IgD-negative memory B cell (primary cell): ENCODE results near the gene CASZ1. TPM values are rescaled to one million over a fixed set of nuclear protein-coding genes. Genes with fewer than 3 reads are reported as not detected.

ENCODE experiments used
- H3K27ac Mint-ChIP-seq, 3 donors: one replicate each; pipeline ENCODE4 v1.8.0; 2020 to 2022; ENCODE audit warnings: mild to moderate bottlenecking in 3 of 3, mixed read lengths in 3 of 3, moderate library complexity in 1 of 3
- H3K27me3 Mint-ChIP-seq: one replicate; pipeline ENCODE4 v1.8.0; 2021; ENCODE audit warnings: mixed read lengths
- H3K36me3 Mint-ChIP-seq: one replicate; pipeline ENCODE4 v1.8.0; 2020; ENCODE audit warnings: mild to moderate bottlenecking, mixed read lengths
- H3K4me1 Mint-ChIP-seq, 3 donors: one replicate each; pipeline ENCODE4 v1.8.0; 2020 to 2022; ENCODE audit warnings: mixed read lengths in 3 of 3, mild to moderate bottlenecking in 1 of 3
- H3K4me3 Mint-ChIP-seq, 4 donors: one replicate each; pipeline ENCODE4 v1.8.0; 2020 to 2022; ENCODE audit warnings: mild to moderate bottlenecking in 4 of 4, mixed read lengths in 4 of 4, moderate library complexity in 3 of 4
- H3K9me3 Mint-ChIP-seq, 3 donors: one replicate each; pipeline ENCODE4 v1.8.0; 2020 to 2021; ENCODE audit warnings: mixed read lengths in 3 of 3, mild to moderate bottlenecking in 1 of 3
- polyA plus RNA-seq: library from polyadenylated mRNA; unstranded; fragments of 300-500 nt; fragmentation: Illumina TruSeq; gene quantifications from one replicate; pipeline ENCODE4 v1.2.3, GENCODE V29; 2021

The CASZ1 gene
- polyA plus RNA-seq, 1 donor from 2014 or later = 5.6 TPM

- H3K4me3 Mint-ChIP-seq = no peak overlapping the region
- peak overlapping the region in 1 of 3 donors; percentile 32 for H3K27ac Mint-ChIP-seq
- no peaks in the 10 kb centered on the region for H3K27me3 Mint-ChIP-seq
- peaks cover 1% of the 10 kb centered on the region for H3K36me3 Mint-ChIP-seq
- H3K4me1 Mint-ChIP-seq = peaks cover 4 to 10% (median 9%) of the 10 kb centered on the region in 3 donors
- H3K9me3 Mint-ChIP-seq = no peaks in the 10 kb centered on the region
These were observed 179.1 kb downstream of the CASZ1 start for GRCh38 chr1:10617318-10617717.

DNA sequence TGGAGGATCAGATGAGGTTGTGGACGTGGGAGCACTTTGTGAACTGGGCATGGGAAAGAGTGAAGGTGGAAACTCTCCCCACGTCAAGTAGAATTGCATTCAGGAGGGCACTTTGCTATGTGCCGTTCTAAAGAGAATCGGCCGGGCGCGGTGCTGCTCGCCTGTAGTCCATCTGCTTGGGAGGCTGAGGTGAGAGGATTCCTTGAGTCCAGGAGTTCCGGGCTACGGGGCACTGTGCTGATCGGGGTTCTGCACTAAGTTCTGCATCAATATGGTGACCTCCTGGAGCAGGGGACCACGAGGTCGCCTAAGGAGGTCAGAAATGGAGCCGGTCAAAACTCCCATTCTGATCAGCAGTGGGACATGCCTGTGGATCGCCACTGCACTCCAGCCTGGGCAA, 179.8 kb downstream of the CASZ1 start:
- H3K4me3 Mint-ChIP-seq = no peak overlapping the region
- H3K27me3 Mint-ChIP-seq = no peaks in the 10 kb centered on the region
- H3K36me3 Mint-ChIP-seq = peaks cover 1% of the 10 kb centered on the region
- H3K27ac Mint-ChIP-seq = peak overlapping the region in 1 of 3 donors; percentile 32
- H3K9me3 Mint-ChIP-seq = no peaks in the 10 kb centered on the region
- peaks cover 4 to 10% (median 9%) of the 10 kb centered on the region in 3 donors for H3K4me1 Mint-ChIP-seq

- Mint-ChIP-seq H3K27ac (peak overlapping the region in 1 of 3 donors; percentile 48), H3K4me1 (peaks cover 4 to 10% (median 9%) of the 10 kb centered on the region in 3 donors), H3K9me3 (no peaks in the 10 kb centered on the region), H3K36me3 (peaks cover 1% of the 10 kb centered on the region), H3K27me3 (no peaks in the 10 kb centered on the region), H3K4me3 (no peak overlapping the region)
These were observed 180.3 kb downstream of the CASZ1 start for GRCh38 chr1:10615932-10616671.

- H3K4me1 Mint-ChIP-seq = peaks cover 4 to 11% (median 10%) of the 10 kb centered on the region in 3 donors
- H3K36me3 Mint-ChIP-seq = peaks cover 1% of the 10 kb centered on the region
These were observed 181.1 kb downstream of the CASZ1 start for GRCh38 chr1:10615332-10615731.

GRCh38 chr1:10614377-10615225, 181.8 kb downstream of the CASZ1 start:
- Mint-ChIP-seq H3K36me3 (peaks cover 1% of the 10 kb centered on the region), H3K4me3 (peak overlapping the region in 2 of 4 donors; percentile 13 to 60), H3K27me3 (no peaks in the 10 kb centered on the region), H3K27ac (peak overlapping the region in 1 of 3 donors; percentile 62), H3K4me1 (peaks cover 4 to 11% (median 10%) of the 10 kb centered on the region in 3 donors), H3K9me3 (no peaks in the 10 kb centered on the region)

More at GRCh38 chr1:10615332-10615731, 181.1 kb downstream of the CASZ1 start:
- peak overlapping the region in 1 of 3 donors; percentile 48 for H3K27ac Mint-ChIP-seq
- H3K9me3 Mint-ChIP-seq = no peaks in the 10 kb centered on the region
- no peaks in the 10 kb centered on the region for H3K27me3 Mint-ChIP-seq
- peak overlapping the region in 1 of 4 donors; percentile 60 for H3K4me3 Mint-ChIP-seq

- Mint-ChIP-seq H3K9me3 (no peaks in the 10 kb centered on the region), H3K4me3 (peak overlapping the region in 1 of 4 donors; percentile 28), H3K4me1 (peaks cover 4 to 11% (median 10%) of the 10 kb centered on the region in 3 donors), H3K27me3 (no peaks in the 10 kb centered on the region), H3K36me3 (peaks cover 4% of the 10 kb centered on the region), H3K27ac (peak overlapping the region in 2 of 3 donors; percentile 16 to 62)
These were observed 182.6 kb downstream of the CASZ1 start for GRCh38 chr1:10613861-10614260.

DNA sequence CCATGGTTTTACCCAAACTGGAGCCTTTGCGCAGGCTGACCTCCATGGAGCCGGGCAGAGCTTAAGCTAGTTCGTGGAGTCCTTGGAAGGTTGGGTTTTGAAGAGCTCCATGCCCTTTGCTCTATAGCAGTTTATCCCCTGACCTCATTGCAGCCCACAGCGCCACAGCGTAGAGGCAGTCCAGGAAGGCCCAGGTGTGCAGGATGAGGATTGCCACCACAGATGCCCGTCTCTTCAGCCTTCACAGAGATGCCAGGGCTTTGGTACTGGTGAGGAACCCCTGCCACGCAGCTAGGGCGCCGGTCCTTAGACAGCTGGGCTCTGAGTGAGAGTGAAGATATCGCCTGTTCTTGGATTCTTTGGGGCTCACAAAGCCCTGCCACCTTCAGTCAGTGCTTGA, 183.1 kb downstream of the CASZ1 start:
- peaks cover 4 to 11% (median 10%) of the 10 kb centered on the region in 3 donors for H3K4me1 Mint-ChIP-seq
- no peak overlapping the region for H3K4me3 Mint-ChIP-seq
- no peak overlapping the region for H3K27ac Mint-ChIP-seq
- H3K36me3 Mint-ChIP-seq = peaks cover 5% of the 10 kb centered on the region
- H3K27me3 Mint-ChIP-seq = no peaks in the 10 kb centered on the region
- H3K9me3 Mint-ChIP-seq = no peaks in the 10 kb centered on the region

- H3K9me3 Mint-ChIP-seq = no peaks in the 10 kb centered on the region
- H3K4me3 Mint-ChIP-seq = no peak overlapping the region
- H3K4me1 Mint-ChIP-seq = peaks cover 4 to 11% (median 10%) of the 10 kb centered on the region in 3 donors
- H3K27me3 Mint-ChIP-seq = no peaks in the 10 kb centered on the region
- no peak overlapping the region for H3K27ac Mint-ChIP-seq
- H3K36me3 Mint-ChIP-seq = peaks cover 5% of the 10 kb centered on the region
These were observed 183.8 kb downstream of the CASZ1 start for GRCh38 chr1:10612436-10613160.

- H3K36me3 Mint-ChIP-seq = peaks cover 8% of the 10 kb centered on the region
- no peak overlapping the region for H3K27ac Mint-ChIP-seq
- peaks cover 4 to 11% (median 10%) of the 10 kb centered on the region in 3 donors for H3K4me1 Mint-ChIP-seq
- H3K4me3 Mint-ChIP-seq = no peak overlapping the region
- no peaks in the 10 kb centered on the region for H3K27me3 Mint-ChIP-seq
- H3K9me3 Mint-ChIP-seq = no peaks in the 10 kb centered on the region
These were observed 185.4 kb downstream of the CASZ1 start for GRCh38 chr1:10610901-10611600.

DNA sequence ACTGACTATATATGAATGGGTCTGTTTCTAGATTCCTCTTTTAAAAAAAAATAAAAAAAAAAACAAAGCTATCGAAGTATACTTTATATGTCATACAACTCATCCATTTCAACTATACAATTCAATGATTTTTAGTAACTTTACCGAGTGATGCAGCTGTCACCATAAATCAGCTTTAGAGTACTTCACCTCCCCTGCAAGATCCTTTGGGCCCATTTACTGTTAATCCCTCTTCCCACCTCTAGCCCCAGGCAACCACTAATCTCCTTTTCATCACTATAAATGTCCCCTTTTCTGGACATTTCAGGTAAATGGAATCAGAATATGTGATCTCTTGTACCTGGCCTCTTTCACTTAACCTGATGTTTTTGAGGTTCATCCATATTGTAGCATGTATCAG, 187.8 kb downstream of the CASZ1 start:
- Mint-ChIP-seq H3K36me3 (peaks cover 10% of the 10 kb centered on the region), H3K27ac (peak overlapping the region in 1 of 3 donors; percentile 72), H3K27me3 (no peaks in the 10 kb centered on the region), H3K9me3 (no peaks in the 10 kb centered on the region), H3K4me1 (peaks cover 0 to 2% (median 0%) of the 10 kb centered on the region in 3 donors), H3K4me3 (no peak overlapping the region)

- Mint-ChIP-seq H3K9me3 (no peaks in the 10 kb centered on the region), H3K27ac (peak overlapping the region in 1 of 3 donors; percentile 25), H3K4me3 (no peak overlapping the region), H3K36me3 (peaks cover 9% of the 10 kb centered on the region), H3K27me3 (no peaks in the 10 kb centered on the region), H3K4me1 (peaks cover 0 to 2% (median 0%) of the 10 kb centered on the region in 3 donors)
These were observed 189.2 kb downstream of the CASZ1 start for GRCh38 chr1:10607228-10607627.

DNA sequence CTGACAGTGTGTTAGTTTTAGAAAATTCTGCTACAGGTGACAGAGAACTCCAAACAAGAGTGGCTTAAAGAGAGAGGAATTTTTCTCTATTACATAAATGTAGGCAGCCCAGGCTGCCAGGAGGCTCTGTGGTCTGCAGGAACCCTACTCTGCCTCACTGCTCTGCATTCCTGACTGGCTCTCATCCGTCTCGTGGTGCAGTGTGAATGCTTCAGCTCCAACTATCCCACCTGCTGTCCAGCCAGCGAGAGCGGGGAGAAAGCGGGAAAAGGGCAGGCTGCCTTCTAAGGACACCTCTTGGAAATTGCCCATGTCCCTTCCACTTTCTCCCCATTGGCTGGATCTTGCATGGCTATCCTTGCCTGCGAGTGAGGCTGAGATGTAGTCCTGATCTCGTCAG, 190.4 kb downstream of the CASZ1 start:
- Mint-ChIP-seq H3K27ac (no peak overlapping the region), H3K9me3 (no peaks in the 10 kb centered on the region), H3K27me3 (no peaks in the 10 kb centered on the region), H3K36me3 (peaks cover 9% of the 10 kb centered on the region), H3K4me3 (no peak overlapping the region), H3K4me1 (peaks cover 0 to 2% (median 0%) of the 10 kb centered on the region in 3 donors)

DNA sequence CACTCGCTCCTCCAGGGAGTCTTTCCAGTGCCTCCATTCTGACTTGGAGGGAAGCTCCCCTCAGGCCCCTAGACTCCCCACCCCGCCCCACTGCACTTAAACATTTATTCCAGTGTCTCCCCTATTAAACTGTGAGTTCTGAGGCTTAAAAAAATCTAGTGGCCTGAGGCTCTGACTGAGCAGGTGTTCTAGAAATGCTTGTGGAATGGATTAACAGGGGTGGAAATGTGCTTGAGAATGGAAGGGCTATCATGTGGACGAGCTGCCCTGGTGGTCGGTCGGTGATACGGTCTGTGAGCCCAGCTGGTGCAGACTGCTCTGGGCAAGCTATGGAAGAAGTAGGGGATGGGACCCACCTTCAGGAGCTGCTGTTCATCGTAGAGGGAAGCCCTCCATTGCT, 191.5 kb downstream of the CASZ1 start:
- no peaks in the 10 kb centered on the region for H3K27me3 Mint-ChIP-seq
- H3K4me1 Mint-ChIP-seq = no peaks in the 10 kb centered on the region
- no peaks in the 10 kb centered on the region for H3K9me3 Mint-ChIP-seq
- peaks cover 9% of the 10 kb centered on the region for H3K36me3 Mint-ChIP-seq
- H3K4me3 Mint-ChIP-seq = no peak overlapping the region
- H3K27ac Mint-ChIP-seq = peak overlapping the region in 1 of 3 donors; percentile 78

DNA sequence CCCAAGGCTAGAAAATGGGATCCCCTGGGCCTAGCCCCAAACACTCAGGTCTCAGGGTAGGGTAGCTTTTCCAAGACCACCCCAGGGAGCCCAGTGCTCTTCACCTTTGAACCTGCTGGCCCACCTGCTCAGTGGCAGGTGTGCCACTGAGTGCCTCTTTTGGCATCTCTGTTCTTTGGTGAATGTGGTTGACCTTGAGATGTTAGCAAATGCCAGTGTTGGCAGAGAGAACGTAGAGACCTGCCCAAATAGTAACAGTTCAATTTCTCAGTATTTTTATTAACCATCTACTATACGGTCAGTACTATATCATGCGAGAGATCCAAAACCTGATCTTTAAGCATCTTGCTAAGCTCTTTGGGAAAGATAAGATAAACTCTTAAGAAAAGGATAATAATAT, 193.5 kb downstream of the CASZ1 start:
- Mint-ChIP-seq H3K9me3 (no peaks in the 10 kb centered on the region), H3K4me3 (no peak overlapping the region), H3K27me3 (no peaks in the 10 kb centered on the region), H3K36me3 (peaks cover 7% of the 10 kb centered on the region), H3K4me1 (no peaks in the 10 kb centered on the region), H3K27ac (peak overlapping the region in 1 of 3 donors; percentile 27)
